Measurements from ENCODE around the gene ANKFY1.

GRCh38 chr17:4180791-4181190, 83.0 kb downstream of the ANKFY1 start:
- TF ChIP-seq CTCF (IDR thresholded peaks at IDR 0.05) (no peak), POLR2A (IDR thresholded peaks at IDR 0.05) (no peak), EP300 (IDR thresholded peaks at IDR 0.05) (no peak)
